ENCODE data around the gene DENND1B. TPM values are rescaled to one million over a fixed set of nuclear protein-coding genes. Genes with fewer than 3 reads are reported as not detected.

The DENND1B gene
- polyA plus RNA-seq, 2 of the 4 experiments (the other 2 are of a cell fraction) = 2.9 to 10.5 TPM

GRCh38 chr1:197781968-197782721 is 6.9 kb upstream of the DENND1B start:
- no peaks in the 10 kb centered on the region for H3K9me3 ChIP-seq
- WGBS (ENCODE audit: missing lambda C conversion rate) = 69% methylated on average over 2 of the region's 2 CpGs
- DNase-seq (ENCODE audit: low read depth in 1 of 2, low spot score in 1 of 2) (no peak), FAIRE-seq (no peak), ATAC-seq (no peak)
- TF ChIP-seq POLR2A (IDR thresholded peaks at IDR 0.05; ENCODE audit: low read length) (no peak), TP53 (CRISPR knock-in tag; IDR thresholded peaks at IDR 0.05) (no peak), JUNB (IDR thresholded peaks at IDR 0.05) (no peak), MAZ (IDR thresholded peaks at IDR 0.05; ENCODE audit: borderline replicate concordance, low read depth, low read length) (no peak), KDM5A (IDR thresholded peaks at IDR 0.05) (no peak), MYC (IDR thresholded peaks at IDR 0.05; ENCODE audit: borderline replicate concordance, low read length) (no peak), ZSCAN20 (CRISPR knock-in tag; IDR thresholded peaks at IDR 0.05) (no peak), HMGXB4 (CRISPR knock-in tag; IDR thresholded peaks at IDR 0.05; ENCODE audit: borderline replicate concordance) (no peak), CBX2 (IDR thresholded peaks at IDR 0.05; ENCODE audit: borderline replicate concordance, low read depth) (no peak), HOXB13 (CRISPR knock-in tag; IDR thresholded peaks at IDR 0.05; ENCODE audit: low read depth) (no peak), FOSL2 (IDR thresholded peaks at IDR 0.05) (no peak), FOSL2 (CRISPR knock-in tag; IDR thresholded peaks at IDR 0.05) (no peak), ESRRA (IDR thresholded peaks at IDR 0.05; ENCODE audit: borderline replicate concordance, low read length) (no peak)
- no peaks in the 10 kb centered on the region for H3K4me1 ChIP-seq
- ChIA-PET CTCF (no interaction called here), POLR2A (no interaction called here)
- H3K4me2 ChIP-seq = no peak overlapping the region
- no peak overlapping the region for H3K27ac ChIP-seq
- no peak overlapping the region for H3K4me3 ChIP-seq

GRCh38 chr1:197779921-197780320 is 4.6 kb upstream of the DENND1B start:
- Histone ChIP-seq H3K27ac (no peak overlapping the region), H3K4me1 (peaks cover 13% of the 10 kb centered on the region), H3K9me3 (no peaks in the 10 kb centered on the region), H3K4me3 (no peak overlapping the region), H3K4me2 (no peak overlapping the region)
- FAIRE-seq (no peak), ATAC-seq (no peak), DNase-seq (ENCODE audit: low read depth in 1 of 2, low spot score in 1 of 2) (no peak)
- CTCF ChIA-PET = interaction anchor here (1.1 to 1.9 kb wide), 2 partner anchors 89 to 165 kb away, joined by 3 to 7 read pairs; no protein-coding TSS in a partner anchor
- POLR2A ChIA-PET = no interaction called here
- no peak for TF ChIP-seq FOSL2 (IDR thresholded peaks at IDR 0.05)
- TF ChIP-seq FOSL2 (CRISPR knock-in tag; IDR thresholded peaks at IDR 0.05) = no peak
- no peak for TF ChIP-seq MAX (IDR thresholded peaks at IDR 0.05)
- TF ChIP-seq FOSB (CRISPR knock-in tag; IDR thresholded peaks at IDR 0.05) = no peak
- no peak for TF ChIP-seq KDM1A (IDR thresholded peaks at IDR 0.05; ENCODE audit: low read depth)
- no peak for TF ChIP-seq RCOR1 (IDR thresholded peaks at IDR 0.05; ENCODE audit: low read depth, low read length)
- no peak for TF ChIP-seq CEBPB (IDR thresholded peaks at IDR 0.05)

GRCh38 chr1:197778366-197778945 is 3.2 kb upstream of the DENND1B start:
- H3K4me1 ChIP-seq = peaks cover 20% of the 10 kb centered on the region
- no peak overlapping the region for H3K27ac ChIP-seq
- FAIRE-seq (no peak), ATAC-seq (no peak), DNase-seq (ENCODE audit: low read depth in 1 of 2, low spot score in 1 of 2) (no peak)
- CTCF ChIA-PET = no interaction called here
- 78% methylated on average over 4 of the region's 4 CpGs for WGBS (ENCODE audit: missing lambda C conversion rate)
- H3K4me3 ChIP-seq = no peak overlapping the region
- POLR2A ChIA-PET = no interaction called here
- TF ChIP-seq HOXA7 (CRISPR knock-in tag; IDR thresholded peaks at IDR 0.05) = no peak
- TF ChIP-seq ZC3H11A (IDR thresholded peaks at IDR 0.05) = no peak
- no peak for TF ChIP-seq BHLHE40 (IDR thresholded peaks at IDR 0.05; ENCODE audit: low read depth, low read length)
- no peak for TF ChIP-seq RNF2 (IDR thresholded peaks at IDR 0.05; ENCODE audit: borderline replicate concordance, low read depth)
- H3K9me3 ChIP-seq = no peaks in the 10 kb centered on the region
- H3K4me2 ChIP-seq = no peak overlapping the region

Measured in A549 (cell line).